T-helper 2 cell (primary cell): Measurements from ENCODE around the gene FUCA1.
"Not testable (repeated sequence)": the region's sequence is repeated elsewhere in the genome, so short reads cannot be mapped to it uniquely, and the experiment has no call there.

Source experiments
- DNase-seq, 5 experiments: peaks; one replicate each; pipeline versions ENCODE4 v3.0.0 to v3.0.0-alpha.2; 2012 to 2022
- total RNA-seq, 2 donors: gene quantifications; one replicate each; lab custom pipeline; 2026; lab: John Stamatoyannopoulos, UW

The FUCA1 gene
- total RNA-seq, result 13.1 to 13.8 reads per million in 2 donors

GRCh38 chr1:23867895-23868556 lies at the start of gene FUCA1:
FUCA1 (minus strand) TSS chr1:23868290; CDS start chr1:23868286, 4 bp downstream.
- peak; percentile 90 to 94 (median 93) for DNase-seq

GRCh38 chr1:23916209-23917131 lies 48.4 kb upstream of the FUCA1 start:
- peak in 3 of 5 experiments; percentile 18 to 73 (median 53) for DNase-seq

GRCh38 chr1:23915466-23915865 lies 47.4 kb upstream of the FUCA1 start:
- no peak for DNase-seq

GRCh38 chr1:23914921-23915320 lies 46.8 kb upstream of the FUCA1 start:
- no peak for DNase-seq

GRCh38 chr1:23913212-23913880 lies 45.3 kb upstream of the FUCA1 start, which contains the start of gene CNR2:
CNR2 (minus strand) TSS chr1:23913362; CDS start chr1:23875617, 37,745 bp downstream.
- DNase-seq, result peak in 2 of 5 experiments; percentile 22 to 78

GRCh38 chr1:23911921-23912320 lies 43.8 kb upstream of the FUCA1 start:
- no peak for DNase-seq

GRCh38 chr1:23910553-23911246 lies 42.6 kb upstream of the FUCA1 start:
- peak in 1 of 5 experiments; percentile 31 for DNase-seq

- DNase-seq, result no peak
These were observed 42.1 kb upstream of the FUCA1 start for GRCh38 chr1:23910144-23910543.

GRCh38 chr1:23909412-23909811 lies 41.3 kb upstream of the FUCA1 start:
- DNase-seq, result no peak

- peak in 2 of 5 experiments; percentile 21 to 53 for DNase-seq
These were observed 40.6 kb upstream of the FUCA1 start for GRCh38 chr1:23908453-23909341.

- no peak for DNase-seq
These were observed 38.6 kb upstream of the FUCA1 start for GRCh38 chr1:23906731-23907130.

GRCh38 chr1:23905461-23906025 lies 37.5 kb upstream of the FUCA1 start:
- no peak for DNase-seq

GRCh38 chr1:23904748-23905357 lies 36.8 kb upstream of the FUCA1 start:
- DNase-seq, result peak in 1 of 5 experiments; percentile 73

GRCh38 chr1:23903754-23904153 lies 35.7 kb upstream of the FUCA1 start:
- no peak for DNase-seq

- DNase-seq, result no peak
These were observed 34.5 kb upstream of the FUCA1 start for GRCh38 chr1:23902321-23903278.

GRCh38 chr1:23900017-23900416 lies 31.9 kb upstream of the FUCA1 start:
- DNase-seq, result not testable (repeated sequence)

GRCh38 chr1:23899070-23899469 lies 31.0 kb upstream of the FUCA1 start:
- peak in 1 of 5 experiments; percentile 88 for DNase-seq

- no peak for DNase-seq
These were observed 29.0 kb upstream of the FUCA1 start for GRCh38 chr1:23897083-23897482.

- DNase-seq, result no peak
These were observed 28.4 kb upstream of the FUCA1 start for GRCh38 chr1:23896491-23896890.
